HG02870 (cell line): ENCODE measurements around the gene VPS4A.

Source experiments
- ATAC-seq: cut with Tn5 transposase; IDR thresholded peaks from one replicate; pipeline ENCODE4 v1.9.1; 2021; ENCODE audit warnings: mild to moderate bottlenecking, moderate library complexity; ENCODE audit not compliant: unreplicated experiment

VPS4A gene

GRCh38 chr16:69363281-69363717, 52.1 kb downstream of the VPS4A start:
- ATAC-seq = no peak

GRCh38 chr16:69364088-69364487, 52.9 kb downstream of the VPS4A start:
- ATAC-seq = no peak

- ATAC-seq = no peak
Measured at GRCh38 chr16:69365901-69366300, 54.8 kb downstream of the VPS4A start.

- no peak for ATAC-seq
Measured at GRCh38 chr16:69366431-69366830, 55.3 kb downstream of the VPS4A start.

GRCh38 chr16:69367980-69368379, 56.8 kb downstream of the VPS4A start:
- ATAC-seq = no peak

- no peak for ATAC-seq
Measured at GRCh38 chr16:69368866-69369265, 57.7 kb downstream of the VPS4A start.

GRCh38 chr16:69371564-69371963, 60.4 kb downstream of the VPS4A start:
- no peak for ATAC-seq

GRCh38 chr16:69373019-69373418, 61.9 kb downstream of the VPS4A start:
- no peak for ATAC-seq
